SK-MEL-5 (cell line): ENCODE results near the gene RPS19. TPM values are rescaled to one million over a fixed set of nuclear protein-coding genes. Genes with fewer than 3 reads are reported as not detected.

Experiments
- DNase-seq: peaks from one replicate; pipeline ENCODE4 v3.0.0-alpha.2; 2016; ENCODE audit warnings: low read depth, low spot score
- in situ Hi-C: cut with HindIII; loops from 2 replicates; pipeline ENCODE4 v1.10.0; 2016; ENCODE audit warnings: low sequenced_read_pairs, high pct_unique_total_duplicates, low pct_unique_long_range_greater_than_20kb
- total RNA-seq: library from RNA; depleted of rRNA; stranded (reverse); fragments of >200 nt; shearing (Covaris generic); gene quantifications from 2 replicates; pipeline ENCODE4 v1.2.3, GENCODE V29; 2014

The RPS19 gene
- total RNA-seq, 1 experiment from 2014 or later: 1,776 TPM

DNA sequence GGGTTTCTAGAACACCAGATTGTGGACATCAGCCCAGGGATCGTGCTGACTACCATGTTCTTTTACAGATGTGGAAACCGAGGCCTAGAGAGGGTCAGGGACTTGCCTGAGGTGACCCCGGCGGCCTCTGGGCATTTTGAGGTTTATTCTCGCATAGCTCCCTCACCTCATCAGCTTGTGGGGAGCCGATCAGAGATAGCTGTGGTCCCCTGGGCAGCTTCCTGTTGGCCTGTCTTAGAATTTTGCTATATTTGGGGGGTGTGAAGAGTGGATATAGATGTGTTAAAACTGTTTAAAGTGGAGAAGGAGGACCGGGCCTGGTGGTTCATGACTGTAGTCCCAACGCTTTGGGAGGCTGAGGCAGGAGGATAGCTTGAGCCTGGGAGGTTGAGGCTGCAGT is 29.8 kb downstream of the RPS19 start:
- no peak for DNase-seq
- in situ Hi-C loops: no loop called here

- in situ Hi-C loops: no loop called here
Observed at GRCh38 chr19:41890936-41891335, 30.9 kb downstream of the RPS19 start.

DNA sequence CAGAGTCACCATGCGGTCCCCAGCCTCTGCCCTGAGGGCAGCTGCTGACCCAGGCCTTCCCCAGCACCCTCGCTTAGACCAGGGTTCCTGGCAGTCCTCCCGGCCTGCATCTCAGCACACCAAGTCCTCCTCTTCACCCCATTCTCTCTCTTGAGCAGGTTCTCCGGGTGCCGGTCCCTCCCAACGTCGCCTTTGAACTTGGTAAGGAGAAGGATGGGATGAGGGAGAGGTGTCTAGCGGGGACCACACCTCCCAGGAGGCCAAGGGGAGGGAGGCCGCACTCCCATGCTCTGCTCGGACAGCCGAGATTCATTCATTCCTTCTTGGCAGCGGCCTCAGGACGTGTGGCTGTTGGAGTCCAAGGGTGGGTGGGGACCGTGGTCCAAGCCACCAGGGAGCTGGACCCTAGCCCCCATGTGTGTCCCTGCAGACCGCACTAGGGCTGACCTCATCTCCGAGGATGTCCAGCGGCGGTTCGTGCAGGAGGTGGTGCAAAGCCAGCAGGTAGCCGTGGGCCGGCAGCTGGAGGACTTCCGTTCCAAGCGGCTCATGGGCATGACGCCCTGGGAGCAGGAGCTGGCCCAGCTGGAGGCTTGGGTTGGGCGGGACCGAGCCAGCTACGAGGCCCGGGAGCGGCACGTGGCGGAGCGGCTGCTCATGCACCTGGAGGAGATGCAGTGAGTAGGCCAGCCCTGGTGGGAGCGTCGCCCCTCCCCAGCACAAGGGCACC is 32.3 kb downstream of the RPS19 start:
- in situ Hi-C loops: no loop called here
- DNase-seq: no peak

More at GRCh38 chr19:41890936-41891335, 30.9 kb downstream of the RPS19 start:
- no peak for DNase-seq

DNA sequence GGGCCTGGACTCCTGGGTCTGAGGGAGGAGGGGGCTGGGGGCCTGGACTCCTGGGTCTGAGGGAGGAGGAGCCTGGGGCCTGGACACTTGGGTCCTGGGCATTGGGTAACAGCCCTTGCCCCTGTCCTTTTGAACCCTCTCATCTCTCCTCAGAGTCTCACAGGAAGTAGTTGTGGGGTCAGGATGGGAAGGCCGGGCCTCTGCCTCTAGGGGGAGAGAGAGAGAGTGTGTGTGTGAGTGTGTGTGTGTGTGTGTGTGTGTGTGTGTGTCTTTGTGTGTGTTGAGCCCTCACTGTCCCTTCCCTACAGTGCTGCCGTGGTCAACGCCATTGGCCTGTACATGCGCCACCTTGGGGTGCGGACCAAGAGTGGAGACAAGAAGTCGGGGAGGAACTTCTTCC is 33.8 kb downstream of the RPS19 start:
- DNase-seq: peak; percentile 38
- in situ Hi-C loops: no loop called here

DNA sequence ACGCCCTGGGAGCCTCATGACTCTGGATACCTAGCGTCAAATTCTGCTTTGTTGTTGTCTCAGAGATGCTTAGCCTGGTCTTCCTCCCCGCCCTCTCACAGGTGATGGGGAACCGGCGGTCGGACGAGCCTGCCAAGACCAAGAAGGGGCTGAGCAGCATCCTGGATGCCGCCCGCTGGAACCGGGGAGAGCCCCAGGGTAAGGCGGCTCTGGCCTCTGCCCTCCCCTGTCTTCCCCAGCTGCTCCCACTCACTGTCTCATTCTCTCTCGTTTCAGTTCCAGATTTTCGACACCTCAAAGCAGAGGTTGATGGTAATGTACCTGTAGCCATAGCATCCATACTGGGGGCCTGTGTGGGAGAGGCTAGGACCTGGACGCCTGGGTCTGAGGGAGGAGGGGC is 34.3 kb downstream of the RPS19 start:
- in situ Hi-C loops: no loop called here

DNA sequence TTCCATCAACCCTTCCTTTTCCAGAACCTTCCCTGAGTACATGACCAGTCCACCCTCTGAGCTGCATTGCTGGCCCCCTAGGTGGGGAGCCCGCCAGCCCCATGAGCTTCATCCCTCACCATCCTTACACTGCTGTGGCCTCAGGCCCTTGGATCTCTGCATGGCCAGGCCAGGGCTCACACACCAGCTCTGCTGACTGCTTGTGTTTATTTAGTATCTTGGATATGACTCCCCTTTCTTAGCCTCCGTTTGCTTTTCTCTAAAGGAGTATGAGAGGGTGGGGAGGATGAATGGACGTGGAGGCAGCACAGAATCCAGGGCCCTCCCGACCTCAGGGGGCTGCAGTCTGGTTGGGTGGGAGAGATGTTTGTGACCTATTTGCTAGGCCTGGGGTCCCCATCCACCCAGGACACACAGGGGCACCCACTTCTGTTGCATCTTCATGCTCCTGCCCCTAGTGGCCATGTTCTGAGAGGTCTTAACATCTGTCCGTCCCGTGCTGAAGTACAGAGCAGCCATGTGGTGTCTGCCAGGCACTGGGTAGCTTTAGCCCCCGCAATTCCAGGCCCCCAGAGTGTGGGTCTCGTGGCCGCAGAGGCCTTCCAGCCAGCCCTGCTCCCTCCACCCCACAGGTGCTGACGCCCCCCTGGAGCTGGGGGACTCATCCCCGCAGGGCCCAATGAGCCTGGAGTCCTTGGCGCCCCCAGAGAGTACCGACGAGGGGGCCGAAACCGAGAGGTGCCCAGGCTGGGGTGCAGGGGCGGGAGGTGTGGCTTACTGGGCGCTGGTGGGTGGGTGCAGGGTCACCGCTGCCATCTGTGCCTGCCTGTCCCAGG is 35.9 kb downstream of the RPS19 start:
- no peak for DNase-seq
- in situ Hi-C loops: no loop called here

More for the DNA sequence above, 34.3 kb downstream of the RPS19 start:
- DNase-seq: no peak

DNA sequence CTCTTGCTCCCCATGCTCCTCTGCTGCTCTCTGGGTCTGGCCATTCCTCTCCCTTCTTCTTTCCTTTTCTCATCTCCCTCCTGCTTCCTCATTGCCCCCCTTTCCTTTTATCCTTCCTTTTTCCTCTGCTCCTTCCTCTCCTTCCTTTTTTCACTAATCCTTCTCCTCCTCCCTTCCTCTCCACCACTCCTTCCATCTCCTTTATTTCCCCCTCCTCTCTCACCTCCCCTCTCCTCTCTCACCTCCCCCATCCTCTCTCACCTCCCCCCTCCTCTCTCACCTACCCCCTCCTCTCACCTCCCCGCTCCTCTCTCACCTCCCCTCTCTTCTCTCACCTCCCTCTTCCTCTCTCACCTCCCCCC is 36.5 kb downstream of the RPS19 start:
- in situ Hi-C loops: no loop called here

GRCh38 chr19:41897181-41897580 is 37.1 kb downstream of the RPS19 start:
- in situ Hi-C loops: no loop called here
- no peak for DNase-seq

More for the DNA sequence above, 36.5 kb downstream of the RPS19 start:
- no peak for DNase-seq

GRCh38 chr19:41897820-41898219 is 37.8 kb downstream of the RPS19 start:
- in situ Hi-C loops: no loop called here
- DNase-seq: no peak

DNA sequence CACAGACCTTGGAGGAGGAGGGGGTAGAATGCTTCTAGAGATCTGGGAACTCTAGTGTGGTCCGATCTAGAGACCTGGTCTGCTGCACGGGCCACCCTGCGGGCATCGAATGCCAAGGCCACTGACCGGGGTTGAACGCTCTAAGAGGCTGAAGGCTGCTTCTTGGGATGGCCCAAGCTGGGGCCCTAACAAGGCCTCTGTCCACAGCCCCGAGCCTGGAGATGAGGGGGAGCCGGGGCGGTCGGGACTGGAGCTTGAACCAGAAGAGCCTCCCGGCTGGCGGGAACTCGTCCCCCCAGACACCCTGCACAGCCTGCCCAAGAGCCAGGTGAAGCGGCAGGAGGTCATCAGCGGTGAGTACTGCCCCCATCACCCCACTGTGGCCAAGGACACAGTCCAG is 38.2 kb downstream of the RPS19 start:
- no peak for DNase-seq
- in situ Hi-C loops: no loop called here

GRCh38 chr19:41901707-41902360 is 41.8 kb downstream of the RPS19 start:
- in situ Hi-C loops: no loop called here
- DNase-seq: no peak

DNA sequence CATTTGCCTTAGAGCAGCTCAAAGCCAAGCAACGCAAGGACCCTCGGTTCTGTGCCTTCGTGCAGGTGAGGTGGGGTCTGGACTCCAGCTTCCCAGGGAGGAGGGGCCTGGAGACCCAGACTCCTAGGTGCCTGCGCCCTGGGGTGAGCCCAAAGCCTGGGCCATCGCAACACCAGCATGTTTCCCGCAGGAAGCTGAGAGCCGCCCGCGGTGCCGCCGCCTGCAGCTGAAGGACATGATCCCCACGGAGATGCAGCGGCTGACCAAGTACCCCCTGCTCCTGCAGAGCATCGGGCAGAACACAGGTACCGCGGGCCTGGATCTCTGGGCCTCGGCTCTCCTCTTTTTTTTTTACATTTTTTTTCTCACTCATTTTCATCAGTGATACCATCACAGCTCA is 42.5 kb downstream of the RPS19 start:
- in situ Hi-C loops: no loop called here
- no peak for DNase-seq

DNA sequence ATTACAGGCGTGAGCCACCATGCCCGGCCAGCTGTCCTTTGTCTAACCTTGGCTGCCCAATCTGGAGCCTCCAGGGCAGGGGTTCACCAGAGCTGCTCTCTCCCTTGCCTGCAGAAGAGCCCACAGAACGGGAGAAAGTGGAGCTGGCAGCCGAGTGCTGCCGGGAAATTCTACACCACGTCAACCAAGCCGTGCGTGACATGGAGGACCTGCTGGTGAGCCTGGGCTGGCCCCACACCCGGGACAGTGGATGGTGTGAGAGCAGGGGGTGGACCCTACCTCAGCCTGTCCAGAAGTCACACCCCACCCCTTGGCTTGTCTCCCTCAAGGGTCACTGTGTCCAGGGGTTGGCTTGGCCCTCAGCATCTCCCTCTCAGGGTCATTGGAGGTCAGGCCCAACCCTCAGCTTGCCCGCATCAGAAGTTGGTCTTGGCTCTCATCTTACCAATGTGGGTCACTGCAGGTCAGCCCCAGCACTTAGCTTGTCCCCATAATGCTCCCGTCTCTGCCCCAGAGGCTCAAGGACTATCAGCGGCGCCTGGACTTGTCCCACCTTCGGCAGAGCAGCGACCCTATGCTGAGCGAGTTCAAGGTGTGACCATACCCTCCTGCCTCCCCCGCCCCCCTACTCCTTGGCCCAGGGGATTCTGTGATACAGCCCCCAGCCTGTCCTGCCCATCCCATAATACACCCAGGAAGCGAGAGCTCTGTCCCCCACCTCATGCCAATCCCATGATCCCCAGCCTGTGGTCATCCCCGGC is 43.3 kb downstream of the RPS19 start:
- in situ Hi-C loops: no loop called here
- DNase-seq: no peak

- DNase-seq: no peak
- in situ Hi-C loops: no loop called here
Observed at GRCh38 chr19:41904118-41904870, 44.2 kb downstream of the RPS19 start.

- in situ Hi-C loops: no loop called here
Observed at GRCh38 chr19:41905273-41906002, 45.4 kb downstream of the RPS19 start.

GRCh38 chr19:41906271-41906670 is 46.2 kb downstream of the RPS19 start:
- in situ Hi-C loops: no loop called here
- no peak for DNase-seq

More at GRCh38 chr19:41905273-41906002, 45.4 kb downstream of the RPS19 start:
- no peak for DNase-seq
